Lower lobe of right lung (tissue), 2 donors: Measurements from ENCODE around the gene AFG1L. TPM values are rescaled to one million over a fixed set of nuclear protein-coding genes. Genes with fewer than 3 reads are reported as not detected.
A peak's percentile ranks its signal among the peaks of the same experiment; 100 is the strongest.

Experiments used
- ATAC-seq, 2 donors: fragments of 200-7000 bp; cut with Tn5 transposase; one replicate each; pipeline ENCODE4 v1.9.1; 2020 to 2022; ENCODE audit warnings: mild to moderate bottlenecking in 2 of 2, moderate library complexity in 2 of 2
- DNase-seq: peaks from one replicate; pipeline ENCODE4 v3.0.0-alpha.2; 2020
- H3K27ac ChIP-seq: fragments of 200-600 bp; one replicate; pipeline ENCODE4 v1.8.0; 2022
- H3K27me3 ChIP-seq: fragments of 200-600 bp; one replicate; pipeline ENCODE4 v1.8.0; 2022; ENCODE audit warnings: low read depth
- H3K36me3 ChIP-seq: fragments of 200-600 bp; one replicate; pipeline ENCODE4 v1.8.0; 2022; ENCODE audit warnings: mild to moderate bottlenecking
- H3K4me1 ChIP-seq: fragments of 200-600 bp; one replicate; pipeline ENCODE4 v1.8.0; 2022
- H3K4me3 ChIP-seq: fragments of 200-600 bp; one replicate; pipeline ENCODE4 v1.8.0; 2022; ENCODE audit warnings: mild to moderate bottlenecking
- H3K9me3 ChIP-seq: fragments of 200-600 bp; one replicate; pipeline ENCODE4 v1.8.0; 2022
- CTCF ChIP-seq: fragments of 200-600 bp; IDR thresholded peaks from one replicate; pipeline ENCODE4 v1.8.0; 2022; ENCODE audit warnings: antibody characterized with exemption, mild to moderate bottlenecking
- intact Hi-C: fragments of 100-400 bp; cut with DNase I; formaldehyde crosslinking; loops from one replicate; pipeline ENCODE4 v1.11.0; 2022
- total RNA-seq: library from RNA; stranded (reverse); fragmentation: NEBNext Ultra II Directional; extraction: Animal tissue kit (Norgen Biotek cat#: 25700); gene quantifications from one replicate; pipeline ENCODE4 v1.2.1, GENCODE V29; 2021
- donor health status: DM: no; HTN: yes; CAD: no; lungs with severe emphysema.

Gene AFG1L
- total RNA-seq, 1 donor from 2014 or later: 7.4 TPM

GRCh38 chr6:108563292-108563691, 268.4 kb downstream of the AFG1L start:
- Histone ChIP-seq H3K36me3 (peaks cover 15% of the 10 kb centered on the region), H3K9me3 (no peaks in the 10 kb centered on the region), H3K27ac (peak overlapping the region; percentile 100), H3K4me3 (peak overlapping the region; percentile 79), H3K27me3 (no peaks in the 10 kb centered on the region), H3K4me1 (peaks cover 56% of the 10 kb centered on the region)
- ATAC-seq (no peak), DNase-seq (no peak)
- intact Hi-C loops: no loop called here
- TF ChIP-seq CTCF: no peak

- H3K27me3 ChIP-seq: no peaks in the 10 kb centered on the region
- H3K4me3 ChIP-seq: peak overlapping the region; percentile 79
- TF ChIP-seq CTCF: no peak
- DNase-seq (no peak), ATAC-seq (no peak)
- H3K9me3 ChIP-seq: no peaks in the 10 kb centered on the region
- intact Hi-C loops: no loop called here
- H3K4me1 ChIP-seq: peaks cover 64% of the 10 kb centered on the region
- H3K36me3 ChIP-seq: peaks cover 22% of the 10 kb centered on the region
- H3K27ac ChIP-seq: peak overlapping the region; percentile 100
Measured at GRCh38 chr6:108564178-108564577, 269.3 kb downstream of the AFG1L start.

GRCh38 chr6:108565091-108565766, 270.4 kb downstream of the AFG1L start:
- Histone ChIP-seq H3K9me3 (no peaks in the 10 kb centered on the region), H3K27ac (peak overlapping the region; percentile 100), H3K36me3 (peaks cover 33% of the 10 kb centered on the region), H3K4me3 (peak overlapping the region; percentile 79), H3K27me3 (no peaks in the 10 kb centered on the region), H3K4me1 (peaks cover 68% of the 10 kb centered on the region)
- intact Hi-C loops: no loop called here
- DNase-seq: no peak
- no peak for TF ChIP-seq CTCF
- no peak for ATAC-seq

GRCh38 chr6:108565893-108566292, 271.0 kb downstream of the AFG1L start:
- H3K9me3 ChIP-seq: no peaks in the 10 kb centered on the region
- peaks cover 39% of the 10 kb centered on the region for H3K36me3 ChIP-seq
- DNase-seq (no peak), ATAC-seq (peak; percentile 36 to 66)
- no peaks in the 10 kb centered on the region for H3K27me3 ChIP-seq
- intact Hi-C loops: no loop called here
- peaks cover 70% of the 10 kb centered on the region for H3K4me1 ChIP-seq
- peak overlapping the region; percentile 100 for H3K27ac ChIP-seq
- H3K4me3 ChIP-seq: peak overlapping the region; percentile 79
- TF ChIP-seq CTCF: peak; percentile 12

- peaks cover 75% of the 10 kb centered on the region for H3K4me1 ChIP-seq
- no peak for TF ChIP-seq CTCF
- no peaks in the 10 kb centered on the region for H3K27me3 ChIP-seq
- ATAC-seq: no peak
- H3K9me3 ChIP-seq: no peaks in the 10 kb centered on the region
- H3K4me3 ChIP-seq: peak overlapping the region; percentile 79
- peaks cover 44% of the 10 kb centered on the region for H3K36me3 ChIP-seq
- H3K27ac ChIP-seq: peak overlapping the region; percentile 100
- no peak for DNase-seq
- intact Hi-C loops: no loop called here
Measured at GRCh38 chr6:108566406-108566805, 271.6 kb downstream of the AFG1L start.
